GM12872 (cell line): ENCODE measurements around the gene ZNF148.

Experiments used
- TF ChIP-seq, protein P1 (sequence below): IDR thresholded peaks from 3 replicates; pipeline ENCODE4 v1.5.1; 2011; ENCODE audit warnings: low read depth, mild to moderate bottlenecking, low read length, moderate library complexity; ENCODE audit not compliant: insufficient read depth

ZNF148 gene

DNA sequence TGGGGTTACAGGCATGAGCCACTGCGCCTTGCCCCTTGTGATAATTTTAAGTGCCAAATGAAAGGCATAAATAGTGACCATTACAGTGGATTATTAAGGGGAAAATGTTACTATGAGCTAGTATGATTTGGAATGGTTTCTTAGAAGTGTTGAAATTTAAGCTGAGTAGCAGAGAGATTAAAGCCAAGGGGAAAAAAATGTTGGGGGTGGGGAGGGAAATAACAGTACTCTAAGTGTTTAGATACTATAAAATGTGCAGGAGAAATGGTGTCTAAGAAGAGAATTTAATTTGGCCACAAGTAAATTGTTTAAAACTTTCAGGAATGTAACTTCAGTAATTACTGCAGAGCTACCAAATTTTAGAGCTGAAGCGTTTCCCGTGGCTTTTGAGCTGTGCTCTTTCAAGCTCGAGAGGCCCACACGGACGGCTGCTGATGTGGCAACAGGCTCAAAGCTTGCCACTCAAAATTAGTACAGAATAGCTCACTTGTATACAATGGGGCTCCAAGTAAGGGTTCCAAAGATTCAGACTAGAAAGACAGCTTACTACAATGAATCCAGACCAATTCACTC, 138.7 kb downstream of the ZNF148 start:
- TF ChIP-seq, protein P1, sequence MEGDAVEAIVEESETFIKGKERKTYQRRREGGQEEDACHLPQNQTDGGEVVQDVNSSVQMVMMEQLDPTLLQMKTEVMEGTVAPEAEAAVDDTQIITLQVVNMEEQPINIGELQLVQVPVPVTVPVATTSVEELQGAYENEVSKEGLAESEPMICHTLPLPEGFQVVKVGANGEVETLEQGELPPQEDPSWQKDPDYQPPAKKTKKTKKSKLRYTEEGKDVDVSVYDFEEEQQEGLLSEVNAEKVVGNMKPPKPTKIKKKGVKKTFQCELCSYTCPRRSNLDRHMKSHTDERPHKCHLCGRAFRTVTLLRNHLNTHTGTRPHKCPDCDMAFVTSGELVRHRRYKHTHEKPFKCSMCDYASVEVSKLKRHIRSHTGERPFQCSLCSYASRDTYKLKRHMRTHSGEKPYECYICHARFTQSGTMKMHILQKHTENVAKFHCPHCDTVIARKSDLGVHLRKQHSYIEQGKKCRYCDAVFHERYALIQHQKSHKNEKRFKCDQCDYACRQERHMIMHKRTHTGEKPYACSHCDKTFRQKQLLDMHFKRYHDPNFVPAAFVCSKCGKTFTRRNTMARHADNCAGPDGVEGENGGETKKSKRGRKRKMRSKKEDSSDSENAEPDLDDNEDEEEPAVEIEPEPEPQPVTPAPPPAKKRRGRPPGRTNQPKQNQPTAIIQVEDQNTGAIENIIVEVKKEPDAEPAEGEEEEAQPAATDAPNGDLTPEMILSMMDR, result no peak

DNA sequence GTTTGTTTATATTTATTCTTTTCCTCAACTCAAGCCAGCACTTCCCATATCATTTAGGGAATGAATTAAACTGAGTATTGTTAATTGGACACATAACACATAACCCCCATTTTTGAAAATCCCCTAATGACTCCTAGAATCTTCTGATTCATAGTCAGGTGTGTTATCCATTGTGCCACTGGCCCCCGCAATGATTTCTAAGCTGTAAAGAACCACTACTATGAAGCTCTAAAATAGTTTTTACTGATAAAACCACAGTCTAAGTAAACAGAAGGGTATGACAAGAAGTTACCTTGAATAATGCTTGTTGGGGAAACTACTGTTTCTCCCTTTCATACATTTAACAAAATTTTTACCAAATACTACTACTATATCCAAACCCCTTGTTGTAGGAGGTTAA, 140.3 kb downstream of the ZNF148 start:
- TF ChIP-seq, protein P1, result no peak

DNA sequence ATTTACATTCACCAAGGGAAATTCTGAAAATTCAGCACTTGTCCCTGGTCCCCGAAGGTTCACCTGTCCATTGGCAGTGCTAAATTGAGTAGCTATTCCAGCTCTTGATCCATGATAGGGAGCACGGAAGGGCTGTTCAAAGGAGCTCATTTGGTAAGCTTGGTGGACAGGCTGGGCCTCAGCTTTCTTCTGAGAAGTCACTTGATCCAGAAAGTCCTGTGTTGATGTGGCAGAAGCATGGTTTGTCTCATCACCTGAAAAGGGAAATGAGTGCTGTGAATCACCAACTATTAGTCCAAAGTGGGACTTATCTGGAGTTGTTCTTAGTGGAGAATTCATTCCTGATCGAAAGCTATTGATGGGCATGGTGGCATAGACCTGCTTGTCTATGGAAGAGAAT, 142.7 kb downstream of the ZNF148 start:
- TF ChIP-seq, protein P1, result no peak

DNA sequence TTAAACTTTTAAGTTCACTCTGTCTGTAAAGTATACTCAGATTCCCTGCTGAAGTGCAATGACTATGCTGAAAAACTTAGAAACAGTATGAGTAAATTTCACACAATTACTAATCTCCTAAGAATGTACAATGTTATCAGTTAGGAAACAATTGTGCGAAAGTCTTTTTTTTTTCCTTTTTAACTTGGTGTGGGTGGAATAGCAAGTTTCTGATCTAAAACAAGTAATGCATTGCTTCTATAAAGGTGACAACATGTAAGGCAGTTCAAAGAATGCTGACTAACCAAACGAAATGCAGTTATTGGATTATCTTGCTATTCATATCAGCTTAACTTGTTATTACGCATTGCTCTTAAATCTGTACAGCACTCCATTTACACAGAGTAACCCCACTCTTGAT, 143.2 kb downstream of the ZNF148 start:
- TF ChIP-seq, protein P1, result no peak

DNA sequence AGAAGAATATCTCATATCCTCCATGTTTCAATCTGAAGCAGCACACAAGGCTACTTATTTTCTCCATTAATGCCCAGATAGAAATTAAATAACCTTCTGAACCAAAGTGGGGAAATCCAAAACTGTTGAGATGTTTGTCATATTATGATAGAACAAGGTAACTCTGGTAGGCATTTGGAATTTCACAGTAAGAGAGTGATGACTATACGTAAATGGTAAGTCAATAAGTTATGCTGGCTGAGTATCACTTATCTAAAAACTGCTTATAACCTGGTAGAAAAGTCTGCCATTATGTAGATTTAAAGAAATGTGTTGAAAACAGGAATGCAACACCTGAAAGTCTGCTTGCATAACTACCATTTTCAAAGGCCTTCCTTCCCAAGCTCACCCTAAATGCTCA, 145.4 kb downstream of the ZNF148 start:
- TF ChIP-seq, protein P1, result no peak

DNA sequence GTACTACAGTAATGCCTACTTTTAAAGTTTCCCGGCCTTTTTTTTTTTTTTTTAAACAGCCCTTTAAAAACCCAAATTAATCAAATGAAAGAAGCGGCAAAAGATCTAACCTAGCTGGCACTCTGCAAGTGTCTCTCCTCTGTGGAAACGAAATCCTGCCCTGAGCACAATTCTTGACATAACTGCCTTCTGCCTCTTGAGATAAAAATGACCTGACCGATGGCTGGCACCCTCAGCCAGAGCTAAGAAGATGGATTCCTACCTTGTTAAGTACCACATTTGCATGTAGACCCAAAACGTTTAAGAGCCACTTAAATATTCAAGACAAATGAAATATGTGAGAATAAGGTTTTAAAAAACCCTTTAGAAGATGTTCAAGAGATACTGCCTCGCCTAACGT, 146.0 kb downstream of the ZNF148 start:
- TF ChIP-seq, protein P1, result no peak

DNA sequence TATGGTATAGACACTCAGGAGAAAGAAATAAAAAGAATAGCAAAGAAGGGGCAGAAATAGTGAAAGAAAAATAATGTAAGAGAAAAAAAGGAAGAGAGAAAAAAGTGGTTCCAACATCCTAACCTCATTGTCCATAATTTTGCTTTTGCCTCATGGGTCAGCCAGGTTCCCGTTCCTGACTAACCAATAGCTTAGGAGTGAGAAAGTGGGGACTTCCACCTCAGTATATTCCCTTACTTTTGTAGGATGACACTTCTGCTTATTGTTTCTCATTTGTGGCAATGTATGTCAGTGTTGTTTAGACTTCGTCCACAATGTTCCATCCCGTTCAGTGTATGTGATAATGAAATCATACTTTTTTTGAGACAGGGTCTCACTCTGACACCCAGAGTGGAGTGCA, 153.3 kb downstream of the ZNF148 start:
- TF ChIP-seq, protein P1, result no peak
